SJCRH30 (cell line): Measurements from ENCODE around the gene ZBTB1. TPM values are rescaled to one million over a fixed set of nuclear protein-coding genes. Genes with fewer than 3 reads are reported as not detected.
A peak's percentile ranks its signal among the peaks of the same experiment; 100 is the strongest.
"Not testable (repeated sequence)": the region's sequence is repeated elsewhere in the genome, so short reads cannot be mapped to it uniquely, and the experiment has no call there.

ENCODE experiments used
- DNase-seq, 2 experiments: peaks; one replicate each; pipeline ENCODE4 v3.0.0-alpha.2; 2015 to 2020
- H3K27ac ChIP-seq: fragments of 250-450 bp; sonication (Bioruptor Pico); 2 replicates; pipeline ENCODE4 v1.5.1; 2020; ENCODE audit warnings: mild to moderate bottlenecking, moderate library complexity
- H3K27me3 ChIP-seq: fragments of 250-450 bp; sonication (Bioruptor Pico); 2 replicates; pipeline ENCODE4 v1.5.1; 2020; ENCODE audit warnings: mild to moderate bottlenecking, moderate library complexity
- H3K36me3 ChIP-seq: fragments of 250-450 bp; sonication (Bioruptor Pico); 2 replicates; pipeline ENCODE4 v1.5.1; 2020; ENCODE audit warnings: mild to moderate bottlenecking, moderate library complexity
- H3K4me1 ChIP-seq: fragments of 250-450 bp; sonication (Bioruptor Pico); 2 replicates; pipeline ENCODE4 v1.5.1; 2020; ENCODE audit warnings: mild to moderate bottlenecking, moderate library complexity
- H3K4me3 ChIP-seq: fragments of 250-450 bp; sonication (Bioruptor Pico); 2 replicates; pipeline ENCODE4 v1.5.1; 2020; ENCODE audit warnings: mild to moderate bottlenecking, moderate library complexity
- H3K9me3 ChIP-seq: fragments of 250-450 bp; sonication (Bioruptor Pico); replicated peaks from 2 replicates; pipeline ENCODE4 v1.5.1; 2020; ENCODE audit warnings: mild to moderate bottlenecking, moderate library complexity
- total RNA-seq: library from RNA; depleted of rRNA; stranded (reverse); fragments of >200 nt; shearing (Covaris generic); gene quantifications from 2 replicates; pipeline ENCODE4 v1.2.3, GENCODE V29; 2014

ZBTB1 gene
- total RNA-seq, 1 experiment from 2014 or later: 37.3 TPM

DNA sequence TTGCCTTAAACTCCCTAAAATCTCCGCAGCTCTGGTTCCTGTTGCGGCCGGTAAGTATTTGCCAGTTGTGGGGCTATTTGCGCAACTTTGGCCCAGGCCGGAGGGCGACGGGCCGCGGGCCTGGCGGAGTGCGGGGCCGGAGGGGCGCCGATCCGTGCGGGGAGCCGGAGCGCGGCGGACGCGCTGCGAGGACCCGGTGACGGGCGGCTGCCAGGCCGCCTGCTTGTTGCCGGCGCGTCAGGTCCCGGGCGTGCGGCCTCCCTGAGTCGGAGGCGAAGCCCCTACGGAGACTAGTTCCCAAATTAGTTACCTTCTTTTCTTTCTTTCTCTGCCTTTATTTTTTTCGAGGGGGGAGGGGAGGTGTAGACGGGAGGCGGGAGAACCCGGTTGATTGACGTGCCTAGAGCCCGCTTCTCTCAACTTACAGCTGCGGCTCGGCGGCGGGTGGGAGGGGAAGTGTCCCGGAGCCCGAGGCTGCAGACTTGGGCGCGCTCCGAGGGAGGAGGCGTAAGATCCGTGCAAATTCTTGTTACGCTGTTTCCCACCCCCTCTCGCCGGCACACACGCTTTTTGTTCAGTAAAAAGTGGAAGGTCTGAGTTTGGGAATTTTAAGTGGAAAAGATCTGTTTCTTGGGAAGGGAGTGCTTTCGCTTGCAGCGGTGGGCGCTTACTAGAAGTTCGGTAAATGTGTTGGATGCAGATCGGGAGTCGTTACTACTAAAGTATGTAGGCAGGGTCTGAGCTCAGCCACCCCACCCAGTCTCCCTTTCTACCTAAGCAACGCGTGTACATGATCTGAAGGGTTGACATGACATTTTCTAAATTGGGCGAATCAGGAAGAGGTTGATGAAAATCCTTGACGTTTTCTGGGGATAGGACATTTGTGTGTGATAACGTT, 576 bp downstream of the ZBTB1 start:
- Histone ChIP-seq H3K36me3 (no peaks in the 10 kb centered on the region), H3K4me3 (peak overlapping the region; percentile 93), H3K27ac (peak overlapping the region; percentile 96), H3K27me3 (no peaks in the 10 kb centered on the region), H3K4me1 (peaks cover 16% of the 10 kb centered on the region), H3K9me3 (no peaks in the 10 kb centered on the region)
- peak; percentile 90 to 92 for DNase-seq

DNA sequence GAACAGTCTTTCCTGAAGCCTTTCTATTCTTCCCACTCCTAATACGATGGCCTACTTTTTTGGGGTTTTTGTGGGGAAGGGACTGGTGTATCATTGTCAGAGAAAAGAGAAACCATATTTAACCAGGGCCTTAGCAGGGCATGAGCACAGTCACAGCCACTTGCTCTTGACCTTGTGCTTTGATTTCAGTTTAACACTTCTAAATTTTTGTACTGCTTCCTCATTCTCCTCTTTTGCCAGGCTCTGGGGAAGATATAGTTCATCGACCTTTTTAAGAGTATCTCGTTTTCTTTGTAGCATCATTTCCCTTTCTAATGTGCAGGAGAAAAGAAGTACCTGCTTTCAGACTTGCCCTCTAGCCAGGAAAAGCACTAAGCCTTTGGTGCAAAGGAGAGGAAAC, 2.2 kb downstream of the ZBTB1 start:
- Histone ChIP-seq H3K27ac (no peak overlapping the region), H3K9me3 (no peaks in the 10 kb centered on the region), H3K27me3 (no peaks in the 10 kb centered on the region), H3K4me3 (no peak overlapping the region), H3K36me3 (no peaks in the 10 kb centered on the region), H3K4me1 (peaks cover 9% of the 10 kb centered on the region)
- DNase-seq: no peak

DNA sequence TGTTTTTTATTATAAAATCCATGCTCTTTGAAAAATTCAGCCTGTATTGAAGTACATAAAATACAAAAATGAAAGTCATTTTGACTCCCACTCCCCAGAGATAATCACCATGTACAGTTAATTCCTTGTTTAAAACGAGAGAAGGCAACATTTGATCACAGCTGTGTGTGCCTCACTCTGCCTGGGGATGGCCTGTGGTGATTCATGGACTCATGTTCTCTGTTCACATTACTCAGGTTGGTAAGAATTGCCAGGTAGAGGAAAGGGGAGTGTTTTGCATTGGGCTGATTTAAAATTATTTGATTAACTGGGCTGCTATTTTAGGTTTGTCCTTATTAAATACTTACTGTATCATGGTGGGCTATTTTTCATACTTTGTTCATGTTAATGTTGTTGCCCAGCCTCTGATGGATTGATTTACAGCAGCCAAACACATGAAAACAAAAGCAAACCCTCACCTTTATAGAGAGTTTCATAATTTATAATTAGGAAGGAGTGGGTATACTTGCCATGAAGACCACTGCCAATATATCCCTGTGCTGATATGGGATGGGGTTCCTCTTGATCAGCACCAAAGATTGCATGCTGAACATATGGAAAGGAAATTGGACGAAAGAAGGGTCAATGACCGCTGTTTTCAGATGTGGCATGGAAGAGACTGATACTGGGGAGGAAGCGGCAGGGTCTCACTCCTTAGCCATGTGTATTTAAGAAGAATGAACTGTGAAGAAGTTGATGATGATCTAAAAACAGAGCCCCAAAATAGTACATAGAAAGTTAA, 3.0 kb downstream of the ZBTB1 start:
- Histone ChIP-seq H3K27ac (no peak overlapping the region), H3K4me1 (peaks cover 3% of the 10 kb centered on the region; the same call in 1 of the 2 replicates), H3K36me3 (peaks cover 2% of the 10 kb centered on the region; the same call in 1 of the 2 replicates), H3K4me3 (no peak overlapping the region), H3K27me3 (no peaks in the 10 kb centered on the region), H3K9me3 (no peaks in the 10 kb centered on the region)
- peak in 1 of 2 experiments; percentile 16 for DNase-seq

DNA sequence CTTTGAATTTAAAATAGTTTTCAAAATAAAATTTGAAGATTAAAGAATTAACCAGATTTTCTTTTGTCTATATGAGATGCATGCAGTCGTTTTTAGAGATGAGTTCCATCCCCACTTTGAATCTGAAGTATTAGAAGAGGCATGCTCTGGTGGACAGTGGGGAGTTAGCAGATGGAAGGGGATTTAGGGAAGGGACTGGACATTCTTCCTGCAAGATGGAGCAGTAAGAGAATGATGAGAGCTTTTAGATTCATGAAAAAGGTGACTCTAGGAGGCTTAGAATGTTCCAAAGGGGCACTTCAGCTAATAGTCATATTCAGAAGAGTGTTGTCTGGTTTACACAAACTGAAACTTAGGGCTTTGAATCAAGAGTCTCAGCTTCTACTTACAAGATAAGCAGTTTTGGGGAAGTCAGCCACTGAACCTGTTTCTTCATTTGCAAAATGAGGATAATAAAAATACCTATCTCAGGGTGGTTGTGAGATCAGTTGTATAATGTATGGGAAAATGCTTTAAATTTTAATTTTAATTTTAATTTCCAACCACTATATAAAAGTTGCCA, 3.7 kb downstream of the ZBTB1 start:
- H3K27me3 ChIP-seq: no peaks in the 10 kb centered on the region
- H3K4me3 ChIP-seq: no peak overlapping the region
- no peaks in the 10 kb centered on the region for H3K9me3 ChIP-seq
- 0 out of 2 replicates have a peak, but pooled peaks cover 3% of the 10 kb centered on the region for H3K4me1 ChIP-seq
- H3K27ac ChIP-seq: no peak overlapping the region
- peaks cover 7% of the 10 kb centered on the region for H3K36me3 ChIP-seq
- DNase-seq: no peak

DNA sequence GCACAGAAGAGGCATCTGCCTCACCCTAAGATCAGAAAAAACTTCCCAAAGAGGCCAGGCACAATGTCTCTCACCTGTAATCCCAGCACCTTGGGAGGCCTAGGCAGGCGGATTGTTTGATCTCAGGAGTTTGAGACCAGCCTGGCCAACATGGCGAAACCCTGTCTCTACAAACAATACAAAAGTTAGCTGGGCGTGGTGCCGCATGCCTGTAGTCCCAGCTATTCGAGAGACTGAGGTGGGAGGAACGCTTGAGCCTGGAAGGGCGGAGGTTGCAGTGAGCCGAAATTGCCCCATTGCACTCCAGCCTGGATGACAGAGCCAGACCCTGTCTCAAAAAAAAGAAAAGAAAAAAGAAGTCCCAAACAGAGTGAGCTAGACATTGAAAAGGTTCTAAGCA, 4.5 kb downstream of the ZBTB1 start:
- 0 out of 2 replicates have a peak, but pooled peaks cover 3% of the 10 kb centered on the region for H3K4me1 ChIP-seq
- H3K27ac ChIP-seq: no peak overlapping the region
- peaks cover 7% of the 10 kb centered on the region for H3K36me3 ChIP-seq
- H3K4me3 ChIP-seq: no peak overlapping the region
- no peaks in the 10 kb centered on the region for H3K9me3 ChIP-seq
- no peak for DNase-seq
- no peaks in the 10 kb centered on the region for H3K27me3 ChIP-seq

DNA sequence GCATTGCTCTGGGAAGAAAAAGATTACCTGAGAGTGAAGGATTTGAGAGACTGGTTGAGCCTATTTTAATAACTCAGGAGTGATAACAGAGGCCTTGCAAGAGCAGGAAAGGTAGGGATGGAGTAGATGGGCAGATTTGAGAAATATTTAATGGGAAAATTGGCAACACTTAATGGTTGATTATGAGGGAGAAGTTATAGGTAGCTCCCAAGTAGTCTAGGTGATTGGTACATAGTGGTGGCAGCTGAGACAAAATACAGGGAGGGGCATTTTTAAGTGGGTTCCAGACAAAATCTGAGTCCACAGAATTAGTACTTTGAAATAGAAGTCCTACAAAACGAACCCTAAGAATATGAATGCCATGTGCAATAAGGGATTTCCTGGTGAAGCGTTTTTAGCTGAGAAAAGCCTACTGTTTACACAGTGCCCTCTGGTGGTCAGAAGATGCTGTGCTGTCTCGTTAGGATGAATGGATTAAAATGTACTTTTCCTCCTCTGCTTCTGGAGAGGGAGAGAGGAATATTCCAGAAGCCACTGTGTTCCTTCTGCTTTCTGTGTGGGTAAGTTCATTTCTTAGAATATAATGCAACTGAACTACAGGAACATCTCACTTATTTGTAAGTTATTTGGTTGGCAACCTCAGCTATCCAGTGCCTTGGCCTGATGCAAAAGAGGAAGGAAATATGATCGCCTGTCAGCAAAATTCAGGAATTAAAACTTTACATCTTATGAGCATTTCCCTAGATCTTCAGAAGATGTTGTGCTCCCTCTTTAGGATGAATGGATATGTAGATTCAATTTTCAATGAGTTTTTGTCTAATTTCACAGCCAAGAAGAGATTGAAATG, 6.5 kb downstream of the ZBTB1 start:
- peaks cover 7% of the 10 kb centered on the region for H3K36me3 ChIP-seq
- H3K9me3 ChIP-seq: no peaks in the 10 kb centered on the region
- peak; percentile 44 to 83 for DNase-seq
- no peak overlapping the region for H3K4me3 ChIP-seq
- no peak overlapping the region for H3K27ac ChIP-seq
- no peaks in the 10 kb centered on the region for H3K27me3 ChIP-seq
- 0 out of 2 replicates have a peak, but pooled peaks cover 3% of the 10 kb centered on the region for H3K4me1 ChIP-seq

DNA sequence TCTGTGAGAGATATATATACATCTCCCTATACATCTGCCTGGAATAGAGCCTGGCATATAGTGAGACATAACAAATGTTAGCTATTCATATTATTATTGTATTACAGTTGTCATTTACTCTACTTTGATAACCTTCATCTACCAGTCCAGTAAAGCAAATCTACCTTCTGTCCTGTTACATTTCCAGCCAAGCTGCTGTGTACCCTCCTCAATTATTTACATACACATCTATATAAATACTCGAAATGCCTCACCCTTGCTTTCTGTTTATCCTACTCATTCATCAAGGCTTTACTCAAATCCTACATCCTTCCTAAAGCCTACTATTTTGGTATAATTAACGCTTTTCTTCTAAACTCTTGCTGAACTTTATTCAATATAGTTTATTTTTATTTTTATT, 8.7 kb downstream of the ZBTB1 start:
- no peak for DNase-seq
- Histone ChIP-seq H3K27me3 (no peaks in the 10 kb centered on the region), H3K4me1 (no peaks in the 10 kb centered on the region), H3K9me3 (no peaks in the 10 kb centered on the region), H3K4me3 (no peak overlapping the region), H3K27ac (no peak overlapping the region), H3K36me3 (peaks cover 7% of the 10 kb centered on the region)

DNA sequence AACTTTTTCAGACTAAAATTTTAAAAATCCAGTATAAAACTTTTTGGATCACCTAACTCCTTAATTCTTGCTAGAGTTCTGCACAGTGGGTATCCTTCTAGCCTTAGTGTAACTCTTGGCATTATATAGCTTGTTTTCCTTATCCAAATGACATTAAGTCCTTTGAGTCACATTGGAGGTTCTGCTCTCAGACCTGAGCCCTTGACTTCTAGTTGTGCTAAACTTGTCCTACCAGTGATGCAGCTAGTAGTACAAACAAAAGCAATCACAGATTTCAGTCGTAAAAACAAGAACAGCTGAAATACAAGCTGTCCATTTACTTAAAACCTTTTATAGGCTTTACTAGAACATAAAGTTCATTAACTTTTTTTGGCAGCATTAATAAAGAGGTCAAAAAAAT, 10.5 kb downstream of the ZBTB1 start:
- no peak for DNase-seq
- Histone ChIP-seq H3K27ac (no peak overlapping the region), H3K9me3 (no peaks in the 10 kb centered on the region)

DNA sequence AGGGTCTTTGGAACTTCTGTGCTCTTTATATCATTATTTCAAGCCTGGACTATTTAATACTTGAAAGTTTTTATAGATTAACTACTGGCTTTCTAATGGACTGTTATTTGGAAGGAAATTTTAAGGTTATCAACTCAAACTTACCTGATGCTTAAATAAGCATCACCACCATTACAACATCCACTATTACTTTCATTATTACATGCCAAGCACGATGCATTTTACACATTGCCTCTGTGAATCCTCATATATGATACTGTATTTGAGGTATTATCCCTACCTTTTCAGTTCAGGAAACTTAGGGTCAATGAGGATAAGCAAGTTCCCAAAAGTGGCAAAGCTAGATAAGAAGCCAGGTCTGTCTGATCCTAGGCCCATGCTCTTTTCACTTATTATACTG, 12.4 kb downstream of the ZBTB1 start:
- Histone ChIP-seq H3K27me3 (no peaks in the 10 kb centered on the region), H3K27ac (no peak overlapping the region), H3K4me1 (no peaks in the 10 kb centered on the region), H3K9me3 (no peaks in the 10 kb centered on the region), H3K36me3 (peaks cover 7% of the 10 kb centered on the region), H3K4me3 (no peak overlapping the region)
- no peak for DNase-seq

More for the DNA sequence above, 10.5 kb downstream of the ZBTB1 start:
- H3K36me3 ChIP-seq: peaks cover 7% of the 10 kb centered on the region
- H3K4me3 ChIP-seq: no peak overlapping the region
- no peaks in the 10 kb centered on the region for H3K4me1 ChIP-seq
- H3K27me3 ChIP-seq: no peaks in the 10 kb centered on the region

DNA sequence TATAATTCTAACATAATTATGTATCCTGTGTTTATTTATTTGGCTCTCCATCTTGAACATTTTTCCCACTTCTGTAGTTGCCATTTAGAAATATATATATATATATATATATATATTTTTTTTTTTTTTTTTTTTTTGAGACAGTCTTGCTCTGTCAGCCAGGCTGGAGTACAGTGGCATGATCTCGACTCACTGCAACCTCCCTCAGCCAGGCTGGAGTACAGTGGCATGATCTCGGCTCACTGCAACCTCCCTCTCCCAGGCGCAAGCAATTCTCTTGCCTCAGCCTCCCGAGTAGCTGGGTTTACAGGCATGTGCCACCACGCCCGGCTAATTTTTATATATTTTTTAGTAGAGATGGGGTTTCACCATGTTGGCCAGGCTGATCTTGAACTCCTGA, 13.1 kb downstream of the ZBTB1 start:
- H3K27me3 ChIP-seq, H3K9me3 ChIP-seq, H3K36me3 ChIP-seq, H3K27ac ChIP-seq, DNase-seq, H3K4me1 ChIP-seq, H3K4me3 ChIP-seq: not testable (repeated sequence)

DNA sequence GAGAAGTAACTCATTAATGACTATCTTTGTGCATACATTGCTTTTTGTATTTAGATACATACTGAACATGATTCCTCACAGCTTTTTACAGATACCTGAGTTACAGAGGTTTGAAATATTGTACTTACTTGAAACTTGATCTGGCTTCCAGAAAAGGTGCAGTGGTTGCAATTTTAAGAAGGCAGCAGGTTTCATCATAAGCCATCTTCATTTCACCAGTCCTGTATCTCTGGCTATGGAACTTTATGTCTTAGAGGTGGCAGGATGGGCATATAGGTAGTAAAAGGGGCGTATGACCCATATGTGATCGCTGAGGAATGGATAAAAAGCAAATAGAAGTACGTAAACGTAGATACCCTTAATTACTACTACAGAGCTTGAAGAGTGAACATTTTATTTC, 13.7 kb downstream of the ZBTB1 start:
- H3K27me3 ChIP-seq: no peaks in the 10 kb centered on the region
- H3K36me3 ChIP-seq: peaks cover 8% of the 10 kb centered on the region
- no peak overlapping the region for H3K27ac ChIP-seq
- H3K4me3 ChIP-seq: no peak overlapping the region
- no peak for DNase-seq
- no peaks in the 10 kb centered on the region for H3K4me1 ChIP-seq
- no peaks in the 10 kb centered on the region for H3K9me3 ChIP-seq

DNA sequence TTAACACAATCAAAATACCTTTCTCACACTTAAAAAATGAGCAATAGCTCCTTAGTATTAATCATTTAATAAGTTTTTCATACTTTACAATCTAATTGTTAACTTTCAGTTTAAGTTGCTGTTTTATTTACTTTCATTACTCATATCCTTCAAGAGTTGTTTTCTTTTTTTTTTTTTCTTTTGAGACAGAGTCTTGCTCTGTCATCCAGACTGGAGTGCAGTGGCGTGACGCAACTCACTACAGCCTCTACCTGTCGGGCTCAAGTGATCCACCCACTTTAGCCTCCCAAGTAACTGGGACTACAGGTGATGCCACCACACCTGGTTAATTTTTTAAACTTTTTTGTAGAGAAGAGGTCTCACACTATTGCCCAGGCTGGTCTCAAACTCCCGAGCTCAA, 16.1 kb downstream of the ZBTB1 start:
- H3K27me3 ChIP-seq: no peaks in the 10 kb centered on the region
- DNase-seq: no peak
- no peaks in the 10 kb centered on the region for H3K9me3 ChIP-seq
- no peak overlapping the region for H3K27ac ChIP-seq
- H3K36me3 ChIP-seq: peaks cover 18% of the 10 kb centered on the region
- no peaks in the 10 kb centered on the region for H3K4me1 ChIP-seq
- no peak overlapping the region for H3K4me3 ChIP-seq

DNA sequence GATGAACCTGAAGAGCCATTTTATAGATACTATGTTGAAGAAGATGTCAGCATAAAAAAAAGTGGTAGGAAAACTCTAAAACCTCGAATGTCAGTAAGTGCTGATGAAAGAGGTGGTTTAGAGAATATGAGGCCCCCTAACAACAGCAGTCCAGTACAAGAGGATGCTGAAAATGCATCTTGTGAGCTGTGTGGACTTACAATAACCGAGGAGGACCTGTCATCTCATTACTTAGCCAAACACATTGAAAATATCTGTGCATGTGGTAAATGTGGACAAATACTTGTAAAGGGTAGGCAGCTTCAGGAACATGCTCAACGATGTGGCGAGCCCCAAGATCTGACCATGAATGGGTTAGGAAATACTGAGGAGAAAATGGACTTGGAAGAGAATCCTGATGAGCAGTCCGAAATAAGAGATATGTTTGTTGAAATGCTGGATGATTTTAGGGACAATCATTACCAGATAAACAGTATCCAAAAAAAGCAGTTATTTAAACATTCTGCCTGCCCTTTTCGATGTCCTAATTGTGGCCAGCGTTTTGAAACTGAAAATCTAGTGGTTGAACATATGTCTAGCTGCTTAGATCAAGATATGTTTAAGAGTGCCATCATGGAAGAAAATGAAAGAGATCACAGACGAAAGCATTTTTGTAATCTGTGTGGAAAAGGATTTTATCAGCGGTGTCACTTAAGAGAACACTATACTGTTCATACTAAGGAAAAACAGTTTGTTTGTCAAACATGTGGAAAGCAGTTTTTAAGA, 18.2 kb downstream of the ZBTB1 start:
- H3K27ac ChIP-seq: no peak overlapping the region

DNA sequence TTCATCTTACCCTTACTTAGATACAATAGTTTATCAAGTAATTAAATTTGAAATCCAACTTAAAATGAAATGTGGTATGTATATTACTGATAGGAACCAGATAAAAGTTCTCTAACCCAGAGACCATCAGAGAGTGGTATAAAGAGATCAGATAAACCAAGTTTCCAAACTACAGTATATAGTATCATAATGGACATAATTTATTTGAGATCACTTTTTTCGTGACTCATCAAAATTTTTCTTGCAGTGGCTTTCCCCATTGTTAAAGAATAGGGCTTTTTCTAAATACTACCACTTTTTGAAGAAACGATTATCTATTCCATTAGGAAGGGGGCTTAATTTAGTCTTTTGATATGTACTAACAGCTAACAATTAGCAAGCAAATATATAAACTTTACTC, 20.8 kb downstream of the ZBTB1 start:
- no peak for DNase-seq
- H3K27ac ChIP-seq: no peak overlapping the region
- no peak overlapping the region for H3K4me3 ChIP-seq
- H3K27me3 ChIP-seq: no peaks in the 10 kb centered on the region
- no peaks in the 10 kb centered on the region for H3K9me3 ChIP-seq
- H3K36me3 ChIP-seq: peaks cover 21% of the 10 kb centered on the region
- H3K4me1 ChIP-seq: no peaks in the 10 kb centered on the region

More for the DNA sequence above, 18.2 kb downstream of the ZBTB1 start:
- no peak for DNase-seq
- H3K27me3 ChIP-seq: no peaks in the 10 kb centered on the region
- peaks cover 21% of the 10 kb centered on the region for H3K36me3 ChIP-seq
- H3K9me3 ChIP-seq: no peaks in the 10 kb centered on the region
- H3K4me3 ChIP-seq: no peak overlapping the region
- H3K4me1 ChIP-seq: no peaks in the 10 kb centered on the region
